GM12878 (cell line): Measurements from ENCODE around the gene BMF. TPM values are rescaled to one million over a fixed set of nuclear protein-coding genes. Genes with fewer than 3 reads are reported as not detected.
"Not testable (repeated sequence)": the region's sequence is repeated elsewhere in the genome, so short reads cannot be mapped to it uniquely, and the experiment has no call there.

Source experiments
- ATAC-seq: fragments of 200-7000 bp; cut with Tn5 transposase; 3 replicates; pipeline ENCODE4 v1.9.1; 2020; ENCODE audit warnings: mild to moderate bottlenecking, moderate library complexity
- BruUV-seq: library from RNA; stranded (reverse); fragments of 400-500 nt; replicated peaks from 2 replicates; lab custom pipeline; 2021; lab: Mats Ljungman, UMichigan
- CTCF ChIA-PET: fragments of 300-600 bp; sonication (Branson Sonifier 250); formaldehyde crosslinking; extraction: SDS; loops from one replicate; lab custom pipeline; 2021; ENCODE audit warnings: inconsistent platforms; lab: Yijun Ruan, JAX
- POLR2A ChIA-PET: fragments of 350-600 bp; formaldehyde crosslinking; extraction: SDS; loops from one replicate; lab custom pipeline; 2021; ENCODE audit warnings: inconsistent platforms; lab: Charles Lee
- RAD21 ChIA-PET: fragments of 300-600 bp; sonication (Branson Sonifier 250); formaldehyde crosslinking; loops from one replicate; lab custom pipeline; 2023; ENCODE audit warnings: antibody characterized with exemption; ENCODE audit not compliant: unreplicated experiment; lab: Charles Lee
- SMC1A ChIA-PET: fragments of 300-600 bp; sonication (Branson Sonifier 250); formaldehyde crosslinking; loops from one replicate; lab custom pipeline; 2023; ENCODE audit not compliant: unreplicated experiment, uncharacterized antibody; lab: Charles Lee
- DNase-seq: peaks from one replicate; pipeline ENCODE4 v3.0.0-alpha.2; 2011; ENCODE audit warnings: low read depth, low spot score
- FAIRE-seq: peaks from 3 replicates; lab custom pipeline; 2011; peaks lifted over from hg19 to GRCh38; lab: Jason Lieb, UNC
- H2AFZ ChIP-seq: 2 replicates; pipeline ENCODE4 v1.6.0; 2011; ENCODE audit warnings: low read depth, low read length, control low read depth; ENCODE audit not compliant: control insufficient read depth
- H3K27ac ChIP-seq: 2 replicates; pipeline ENCODE4 v1.5.1; 2011; ENCODE audit warnings: control low read depth; ENCODE audit not compliant: control insufficient read depth, insufficient read depth
- H3K27me3 ChIP-seq, 2 experiments: replicated peaks in 1 of 2; 2 replicates each; pipeline versions ENCODE4 v1.6.0 to v1.6.1; 2011; ENCODE audit warnings: low read length in 1 of 2; ENCODE audit not compliant: control insufficient read depth in 2 of 2, insufficient read depth in 2 of 2
- H3K36me3 ChIP-seq, 2 experiments: 2 replicates each; pipeline ENCODE4 v1.5.1; 2011; ENCODE audit warnings: low read length in 1 of 2; ENCODE audit not compliant: control insufficient read depth in 2 of 2, insufficient read depth in 2 of 2
- H3K4me1 ChIP-seq: 2 replicates; pipeline ENCODE4 v1.6.1; 2011; ENCODE audit warnings: mild to moderate bottlenecking, low read length, moderate library complexity, mixed read lengths; ENCODE audit not compliant: control insufficient read depth, insufficient read depth
- H3K4me2 ChIP-seq: 2 replicates; pipeline ENCODE4 v1.6.0; 2011; ENCODE audit warnings: control low read depth; ENCODE audit not compliant: control insufficient read depth, insufficient read depth
- H3K4me3 ChIP-seq: fragments of 200-600 bp; sonication (generic); 2 replicates; pipeline ENCODE4 v1.5.1; 2016
- H3K79me2 ChIP-seq: 2 replicates; pipeline ENCODE4 v1.6.0; 2011; ENCODE audit warnings: low read length; ENCODE audit not compliant: control insufficient read depth, insufficient read depth
- H3K9ac ChIP-seq: 2 replicates; pipeline ENCODE4 v1.8.0; 2011; ENCODE audit warnings: low read length, control low read depth, mixed read lengths; ENCODE audit not compliant: control insufficient read depth, insufficient read depth
- H3K9me3 ChIP-seq: replicated peaks from 3 replicates; pipeline ENCODE4 v1.5.1; 2011; ENCODE audit warnings: mild to moderate bottlenecking, low read length; ENCODE audit not compliant: control insufficient read depth, insufficient read depth
- H4K20me1 ChIP-seq: 2 replicates; pipeline ENCODE4 v1.6.0; 2011; ENCODE audit not compliant: control insufficient read depth, insufficient read depth
- MEF2A ChIP-seq: IDR thresholded peaks from 2 replicates; pipeline ENCODE4 v1.6.1; 2011; ENCODE audit warnings: low read depth, mild to moderate bottlenecking, low read length, moderate library complexity; ENCODE audit not compliant: insufficient read depth
- NFIC ChIP-seq: IDR thresholded peaks from 2 replicates; pipeline ENCODE4 v1.6.1; 2012; ENCODE audit warnings: low read depth, mild to moderate bottlenecking, inconsistent platforms, low read length, moderate library complexity
- NFYA ChIP-seq: IDR thresholded peaks from 2 replicates; pipeline ENCODE4 v1.6.1; 2011; ENCODE audit warnings: low read depth, mild to moderate bottlenecking, low read length, improper control_type of control experiment, borderline replicate concordance
- NR2F1 ChIP-seq: fragments of 450-650 bp; conservative IDR thresholded peaks from 2 replicates; pipeline ENCODE4 v1.6.1; 2017; ENCODE audit warnings: mild to moderate bottlenecking
- NRF1 ChIP-seq: conservative IDR thresholded peaks from 2 replicates; pipeline ENCODE4 v1.6.1; 2011; ENCODE audit warnings: mild to moderate bottlenecking, low read depth, low read length, improper control_type of control experiment
- ZNF217 ChIP-seq: fragments of 450-650 bp; IDR thresholded peaks from 2 replicates; pipeline ENCODE4 v1.6.1; 2017; ENCODE audit warnings: antibody characterized with exemption, mild to moderate bottlenecking
- ZNF384 ChIP-seq: IDR thresholded peaks from 2 replicates; pipeline ENCODE4 v1.6.1; 2012; ENCODE audit warnings: low read depth, mild to moderate bottlenecking, low read length, improper control_type of control experiment, borderline replicate concordance
- WGBS: methylation state at CpG from one replicate; pipeline ENCODE4 v1.1.6; 2016; ENCODE audit warnings: low lambda C conversion rate; ENCODE audit not compliant: insufficient replicate concordance, insufficient coverage; ENCODE audit errors: missing lambda C conversion rate; 5-methylcytosine and 5-hydroxymethylcytosine counted together
- in situ Hi-C: fragments of 300-500 bp; cut with MboI; formaldehyde crosslinking; loops from 9 replicates; pipeline ENCODE4 v1.14.3; 2018; ENCODE audit warnings: mixed read lengths
- intact Hi-C: fragments of 100-400 bp; cut with micrococcal nuclease; formaldehyde crosslinking; loops from one replicate; pipeline ENCODE4 v1.14.2; 2022; ENCODE audit not compliant: unreplicated experiment
- polyA plus RNA-seq, 11 experiments: library from polyadenylated mRNA; depleted of rRNA in 4 of 11; unstranded in 6 of 11; stranded (reverse) in 5 of 11; fragments of >200 nt; fragmentation: Nextera tagmentation in 4 of 11; fragmentation: Illumina TruSeq in 1 of 11; extraction: Ambion mirVana in 4 of 11; extraction: Trizol in 1 of 11; gene quantifications; 1 replicate in 1 of 11; 2 replicates in 10 of 11; pipeline versions ENCODE4 v1.2.1 to v1.2.3, GENCODE V29; 2011 to 2016; ENCODE audit warnings: inconsistent platforms in 2 of 11, missing spikeins in 2 of 11, low read depth in 1 of 11
- total RNA-seq, 4 experiments: library from RNA; depleted of rRNA in 3 of 4; stranded (reverse); fragments of >200 nt in 3 of 4; fragmentation: Illumina TruSeq in 1 of 4; extraction: Trizol in 1 of 4; gene quantifications; 2 replicates each; pipeline versions ENCODE4 v1.2.1 to v1.2.3, GENCODE V29; 2013 to 2021
- TF ChIP-seq, protein P1 (sequence below): fragments of 450-650 bp; formaldehyde crosslinking; IDR thresholded peaks from 2 replicates; pipeline ENCODE4 v1.4.0; 2022; ENCODE audit warnings: mild to moderate bottlenecking, moderate library complexity

Gene BMF
- total and polyA plus RNA-seq, 10 of the 15 experiments (the other 5 are each of a cell fraction or from before 2014, with no cell fraction given): 0.82 to 34.9 (median 16.9) TPM

DNA sequence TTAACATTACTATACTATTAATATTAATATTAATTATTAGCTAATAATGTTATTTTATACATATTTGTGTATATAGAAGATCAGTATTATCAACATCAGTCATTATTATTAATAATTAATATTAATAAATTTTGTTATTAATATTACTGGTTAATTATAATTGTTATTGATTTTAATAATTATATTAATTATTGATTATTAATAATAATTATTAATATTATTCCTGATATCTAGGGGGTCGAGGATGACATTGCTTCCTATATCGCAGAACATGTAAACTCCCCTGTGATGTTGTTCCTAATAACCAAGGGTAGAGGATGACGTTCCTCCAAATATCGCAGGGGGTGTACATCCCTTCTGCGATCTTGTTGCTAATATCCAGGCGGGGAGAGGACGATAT lies 17.3 kb upstream of the BMF start:
- Histone ChIP-seq H2AFZ (no peak overlapping the region), H4K20me1 (no peaks in the 10 kb centered on the region), H3K27me3 (no peaks in the 10 kb centered on the region), H3K4me2 (no peak overlapping the region), H3K4me3 (no peak overlapping the region), H3K9me3 (no peaks in the 10 kb centered on the region), H3K9ac (no peak overlapping the region), H3K4me1 (no peaks in the 10 kb centered on the region), H3K79me2 (no peaks in the 10 kb centered on the region), H3K27ac (no peak overlapping the region), H3K36me3 (no peaks in the 10 kb centered on the region)
- FAIRE-seq: no peak
- ChIA-PET CTCF (no interaction called here), POLR2A (no interaction called here), RAD21 (no interaction called here), SMC1A (no interaction called here)
- intact Hi-C loops: no loop called here
- BruUV-seq: no TSS peak
- no peak for DNase-seq
- ATAC-seq: no peak
- in situ Hi-C loops: no loop called here
- WGBS: 84% methylated on average over 7 of the region's 7 CpGs
- TF ChIP-seq NFYA (no peak), ZNF384 (no peak), NRF1 (no peak), NR2F1 (no peak), MEF2A (no peak), NFIC (no peak), ZNF217 (no peak)
- TF ChIP-seq, protein P1, sequence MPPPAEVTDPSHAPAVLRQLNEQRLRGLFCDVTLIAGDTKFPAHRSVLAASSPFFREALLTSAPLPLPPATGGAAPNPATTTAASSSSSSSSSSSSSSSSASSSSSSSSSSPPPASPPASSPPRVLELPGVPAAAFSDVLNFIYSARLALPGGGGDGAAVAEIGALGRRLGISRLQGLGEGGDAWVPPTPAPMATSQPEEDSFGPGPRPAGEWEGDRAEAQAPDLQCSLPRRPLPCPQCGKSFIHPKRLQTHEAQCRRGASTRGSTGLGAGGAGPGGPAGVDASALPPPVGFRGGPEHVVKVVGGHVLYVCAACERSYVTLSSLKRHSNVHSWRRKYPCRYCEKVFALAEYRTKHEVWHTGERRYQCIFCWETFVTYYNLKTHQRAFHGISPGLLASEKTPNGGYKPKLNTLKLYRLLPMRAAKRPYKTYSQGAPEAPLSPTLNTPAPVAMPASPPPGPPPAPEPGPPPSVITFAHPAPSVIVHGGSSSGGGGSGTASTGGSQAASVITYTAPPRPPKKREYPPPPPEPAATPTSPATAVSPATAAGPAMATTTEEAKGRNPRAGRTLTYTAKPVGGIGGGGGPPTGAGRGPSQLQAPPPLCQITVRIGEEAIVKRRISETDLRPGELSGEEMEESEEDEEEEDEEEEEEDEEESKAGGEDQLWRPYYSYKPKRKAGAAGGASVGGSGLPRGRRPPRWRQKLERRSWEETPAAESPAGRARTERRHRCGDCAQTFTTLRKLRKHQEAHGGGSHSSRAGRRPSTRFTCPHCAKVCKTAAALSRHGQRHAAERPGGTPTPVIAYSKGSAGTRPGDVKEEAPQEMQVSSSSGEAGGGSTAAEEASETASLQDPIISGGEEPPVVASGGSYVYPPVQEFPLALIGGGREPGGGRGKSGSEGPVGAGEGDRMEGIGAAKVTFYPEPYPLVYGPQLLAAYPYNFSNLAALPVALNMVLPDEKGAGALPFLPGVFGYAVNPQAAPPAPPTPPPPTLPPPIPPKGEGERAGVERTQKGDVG (CRISPR knock-in tag): no peak

DNA sequence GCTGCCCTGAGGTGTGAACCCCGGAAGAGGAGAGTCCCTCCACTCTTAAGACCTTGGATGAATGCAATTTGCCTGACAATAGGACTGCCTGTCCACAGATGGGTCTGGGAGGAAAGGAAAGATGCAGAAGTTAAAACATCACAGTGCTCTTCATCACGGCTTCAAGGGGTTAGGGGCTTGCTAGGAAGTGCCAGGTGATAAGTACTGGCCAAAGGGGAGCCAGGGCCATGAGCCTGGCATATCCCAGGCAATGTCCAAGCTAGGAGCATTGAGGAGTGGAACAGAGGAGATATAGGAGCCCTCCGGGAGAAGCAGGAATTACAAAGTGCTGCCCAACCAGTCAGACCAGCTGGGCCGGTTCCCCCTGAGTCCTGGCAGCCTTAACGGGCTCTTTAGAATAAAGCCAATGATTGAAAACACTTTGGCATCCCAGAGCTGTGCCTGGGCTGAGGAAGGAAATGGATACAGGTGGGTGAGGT lies 16.2 kb upstream of the BMF start:
- H3K4me2 ChIP-seq, H3K9me3 ChIP-seq, FAIRE-seq, RAD21 ChIA-PET, DNase-seq, H3K4me3 ChIP-seq, H3K27ac ChIP-seq, SMC1A ChIA-PET, ATAC-seq, H3K4me1 ChIP-seq, H4K20me1 ChIP-seq, H2AFZ ChIP-seq, BruUV-seq, H3K27me3 ChIP-seq, H3K79me2 ChIP-seq, in situ Hi-C loops, H3K36me3 ChIP-seq, H3K9ac ChIP-seq, intact Hi-C loops: not testable (repeated sequence)
- POLR2A ChIA-PET: interaction anchor here (0.8 kb wide), 1 partner anchor 10 kb away, joined by 3 read pairs; no protein-coding TSS in a partner anchor
- 67% methylated on average over 5 of the region's 5 CpGs for WGBS
- CTCF ChIA-PET: interaction anchor here (0.6 kb wide), 1 partner anchor 233 kb away, joined by 3 read pairs; the partner anchor contains the start of gene DISP2
